HCT116 (cell line): Measurements from ENCODE around the gene KCNC2. TPM values are rescaled to one million over a fixed set of nuclear protein-coding genes. Genes with fewer than 3 reads are reported as not detected.

Experiments used
- ATAC-seq: fragments of 200-7000 bp; cut with Tn5 transposase; 2 replicates; pipeline ENCODE4 v1.9.1; 2020; ENCODE audit warnings: mild to moderate bottlenecking, moderate library complexity
- BruUV-seq: library from RNA; stranded (reverse); fragments of 400-500 nt; replicated peaks from 2 replicates; lab custom pipeline; 2021; lab: Mats Ljungman, UMichigan
- CTCF ChIA-PET: fragments of 300-600 bp; sonication (Branson Sonifier 250); formaldehyde crosslinking; loops from one replicate; lab custom pipeline; 2021; ENCODE audit warnings: antibody characterized with exemption; lab: Charles Lee
- POLR2A ChIA-PET: fragments of 300-600, 350-600 bp; sonication (Branson Sonifier 250); formaldehyde crosslinking; loops from one replicate; lab custom pipeline; 2021; ENCODE audit warnings: antibody characterized with exemption; lab: Charles Lee
- RAD21 ChIA-PET, 2 experiments: fragments of 300-600 bp; sonication (Branson Sonifier 250); formaldehyde crosslinking; loops; one replicate each; lab custom pipeline; 2023; ENCODE audit warnings: low total read pairs in 2 of 2; ENCODE audit not compliant: uncharacterized antibody in 2 of 2, unreplicated experiment in 2 of 2, low non-redundant PET in 1 of 2; lab: Charles Lee
- DNase-seq: peaks from one replicate; pipeline ENCODE4 v3.0.0-alpha.2; 2010; ENCODE audit warnings: low read depth, low spot score
- H2AFZ ChIP-seq: fragments of 200-600 bp; shearing (Covaris generic), sonication (generic); 2 replicates; pipeline ENCODE4 v1.6.1; 2017; ENCODE audit warnings: low read depth, mixed run types, mixed read lengths, antibody characterized with exemption, low read length; ENCODE audit not compliant: poor library complexity, severe bottlenecking
- H3K27ac ChIP-seq: 2 replicates; pipeline ENCODE4 v1.5.1; 2012; ENCODE audit warnings: low read depth, low read length
- H3K27me3 ChIP-seq: fragments of 200-600 bp; sonication (generic); 2 replicates; pipeline ENCODE4 v1.6.1; 2016; ENCODE audit warnings: mixed run types, low read length, mixed read lengths; ENCODE audit not compliant: insufficient read depth
- H3K36me3 ChIP-seq, 2 experiments: fragments of 200-500 bp in 1 of 2; fragments of 200-600 bp in 1 of 2; sonication (Bioruptor generic) in 1 of 2; sonication (generic) in 1 of 2; 2 replicates each; pipeline versions ENCODE4 v1.5.1 to v1.6.1; 2014 to 2016; ENCODE audit warnings: low read length in 2 of 2, inconsistent platforms in 1 of 2, mixed read lengths in 1 of 2, mixed run types in 1 of 2; ENCODE audit not compliant: insufficient read depth in 2 of 2, control insufficient read depth in 1 of 2
- H3K4me1 ChIP-seq, 2 experiments: fragments of 200-600 bp in 1 of 2; sonication (generic) in 1 of 2; 2 replicates each; pipeline versions ENCODE4 v1.5.1 to v1.6.1; 2012 to 2017; ENCODE audit warnings: low read length in 2 of 2, inconsistent platforms in 1 of 2, mild to moderate bottlenecking in 1 of 2, mixed read lengths in 1 of 2, mixed run types in 1 of 2, moderate library complexity in 1 of 2; ENCODE audit not compliant: insufficient read depth in 2 of 2, control insufficient read depth in 1 of 2
- H3K4me2 ChIP-seq: fragments of 200-600 bp; sonication (generic); 2 replicates; pipeline ENCODE4 v1.6.1; 2017; ENCODE audit warnings: mixed run types, low read length, mixed read lengths
- H3K4me3 ChIP-seq, 2 experiments: fragments of 200-600 bp in 1 of 2; sonication (generic) in 1 of 2; replicated peaks in 1 of 2; 2 replicates each; pipeline ENCODE4 v1.5.1; 2011 to 2016; ENCODE audit warnings: low read length in 2 of 2, control low read depth in 1 of 2, low read depth in 1 of 2, mild to moderate bottlenecking in 1 of 2, mixed read lengths in 1 of 2, mixed run types in 1 of 2
- H3K79me2 ChIP-seq: fragments of 200-600 bp; sonication (generic); 2 replicates; pipeline ENCODE4 v1.6.1; 2017; ENCODE audit warnings: mild to moderate bottlenecking, mixed run types, low read length, moderate library complexity, mixed read lengths; ENCODE audit not compliant: insufficient read depth
- H3K9ac ChIP-seq: fragments of 200-600 bp; sonication (generic); 2 replicates; pipeline ENCODE4 v1.6.1; 2016; ENCODE audit warnings: low read length, mixed read lengths
- H3K9me2 ChIP-seq: fragments of 200-600 bp; sonication (generic), shearing (Covaris generic); 2 replicates; pipeline ENCODE4 v1.6.1; 2017; ENCODE audit warnings: mixed run types, mild to moderate bottlenecking, moderate library complexity; ENCODE audit not compliant: insufficient read depth
- H3K9me3 ChIP-seq, 2 experiments: fragments of 200-500 bp in 1 of 2; fragments of 200-600 bp in 1 of 2; sonication (Bioruptor generic) in 1 of 2; sonication (generic) in 1 of 2; 2 replicates each; pipeline ENCODE4 v1.6.1; 2014 to 2017; ENCODE audit warnings: low read length in 2 of 2, mixed read lengths in 2 of 2, inconsistent platforms in 1 of 2, low read depth in 1 of 2, mild to moderate bottlenecking in 1 of 2, mixed run types in 1 of 2, moderate library complexity in 1 of 2; ENCODE audit not compliant: control insufficient read depth in 1 of 2, insufficient read depth in 1 of 2
- H4K20me1 ChIP-seq: fragments of 200-600 bp; sonication (generic), shearing (Covaris generic); 2 replicates; pipeline ENCODE4 v1.6.1; 2017; ENCODE audit warnings: mixed run types, mild to moderate bottlenecking, moderate library complexity; ENCODE audit not compliant: insufficient read depth
- CEBPB ChIP-seq: IDR thresholded peaks from 2 replicates; pipeline ENCODE4 v1.6.1; 2012; ENCODE audit warnings: low read depth
- EGR1 ChIP-seq: IDR thresholded peaks from 2 replicates; pipeline ENCODE4 v1.6.1; 2012; ENCODE audit warnings: low read depth
- ELF1 ChIP-seq: IDR thresholded peaks from 2 replicates; pipeline ENCODE4 v1.6.1; 2012; ENCODE audit warnings: low read depth, borderline replicate concordance
- FOSL1 ChIP-seq: IDR thresholded peaks from 2 replicates; pipeline ENCODE4 v1.6.1; 2012; ENCODE audit warnings: low read depth
- JUND ChIP-seq: IDR thresholded peaks from 2 replicates; pipeline ENCODE4 v1.6.1; 2012
- POLR2A ChIP-seq: IDR thresholded peaks from 2 replicates; pipeline ENCODE4 v1.7.0; 2011; ENCODE audit warnings: borderline replicate concordance; ENCODE audit not compliant: insufficient read depth, insufficient read length; ENCODE audit errors: extremely low read depth
- POLR2AphosphoS5 ChIP-seq: IDR thresholded peaks from 2 replicates; pipeline ENCODE4 v1.6.1; 2011; ENCODE audit warnings: mild to moderate bottlenecking, low read depth, low read length, moderate library complexity
- SIN3A ChIP-seq: IDR thresholded peaks from 2 replicates; pipeline ENCODE4 v1.6.1; 2012; ENCODE audit warnings: low read depth
- SRF ChIP-seq: IDR thresholded peaks from 2 replicates; pipeline ENCODE4 v1.6.1; 2012; ENCODE audit warnings: low read depth
- ZFX ChIP-seq: fragments of 450-650 bp; IDR thresholded peaks from 2 replicates; pipeline ENCODE4 v1.6.1; 2017
- intact Hi-C: fragments of 100-400 bp; cut with micrococcal nuclease; formaldehyde crosslinking; loops from 2 replicates; pipeline ENCODE4 v1.10.0; 2022
- total RNA-seq: library from RNA; stranded (reverse); gene quantifications from one replicate; pipeline ENCODE4 v1.2.1, GENCODE V29; 2021; ENCODE audit not compliant: unreplicated experiment
- TF ChIP-seq, protein P1 (sequence below), 3 experiments: fragments of 200-600 bp in 1 of 3; sonication (generic) in 1 of 3; IDR thresholded peaks in 2 of 3; conservative IDR thresholded peaks in 1 of 3; 2 replicates each; pipeline ENCODE4 v1.5.1; 2012 to 2017; ENCODE audit warnings: low read depth in 2 of 3, low read length in 2 of 3, antibody characterized with exemption in 1 of 3, borderline replicate concordance in 1 of 3, control low read depth in 1 of 3, mild to moderate bottlenecking in 1 of 3, mixed read lengths in 1 of 3, mixed run types in 1 of 3, moderate library complexity in 1 of 3; ENCODE audit not compliant: insufficient read depth in 1 of 3
- TF ChIP-seq, protein P2 (sequence below): IDR thresholded peaks from 2 replicates; pipeline ENCODE4 v1.6.1; 2012

The KCNC2 gene
- total RNA-seq, 1 experiment from 2014 or later, result not detected

DNA sequence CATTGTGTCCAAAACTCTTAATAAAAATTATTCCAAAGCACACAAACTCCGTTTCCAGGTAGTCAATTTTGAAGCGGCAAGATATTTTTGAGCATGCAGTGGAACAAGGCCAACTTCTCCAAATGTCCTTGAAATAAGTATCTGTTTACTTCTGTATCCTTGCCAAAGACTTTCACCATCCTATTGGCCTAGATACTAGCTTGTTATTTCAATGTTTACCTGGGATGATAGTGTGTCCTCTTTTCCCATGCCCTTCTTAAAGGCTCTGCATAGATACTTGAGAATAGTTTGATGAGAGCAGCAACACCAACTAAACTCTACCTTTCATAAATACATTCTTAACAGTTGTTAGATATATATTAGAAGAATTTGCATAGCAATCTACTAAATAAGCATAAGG lies 160.9 kb downstream of the KCNC2 start (continued):
- TF ChIP-seq, protein P1, sequence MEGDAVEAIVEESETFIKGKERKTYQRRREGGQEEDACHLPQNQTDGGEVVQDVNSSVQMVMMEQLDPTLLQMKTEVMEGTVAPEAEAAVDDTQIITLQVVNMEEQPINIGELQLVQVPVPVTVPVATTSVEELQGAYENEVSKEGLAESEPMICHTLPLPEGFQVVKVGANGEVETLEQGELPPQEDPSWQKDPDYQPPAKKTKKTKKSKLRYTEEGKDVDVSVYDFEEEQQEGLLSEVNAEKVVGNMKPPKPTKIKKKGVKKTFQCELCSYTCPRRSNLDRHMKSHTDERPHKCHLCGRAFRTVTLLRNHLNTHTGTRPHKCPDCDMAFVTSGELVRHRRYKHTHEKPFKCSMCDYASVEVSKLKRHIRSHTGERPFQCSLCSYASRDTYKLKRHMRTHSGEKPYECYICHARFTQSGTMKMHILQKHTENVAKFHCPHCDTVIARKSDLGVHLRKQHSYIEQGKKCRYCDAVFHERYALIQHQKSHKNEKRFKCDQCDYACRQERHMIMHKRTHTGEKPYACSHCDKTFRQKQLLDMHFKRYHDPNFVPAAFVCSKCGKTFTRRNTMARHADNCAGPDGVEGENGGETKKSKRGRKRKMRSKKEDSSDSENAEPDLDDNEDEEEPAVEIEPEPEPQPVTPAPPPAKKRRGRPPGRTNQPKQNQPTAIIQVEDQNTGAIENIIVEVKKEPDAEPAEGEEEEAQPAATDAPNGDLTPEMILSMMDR (IDR thresholded peaks at IDR 0.05 in 2 of 3, conservative IDR thresholded peaks at IDR 0.05 in 1 of 3; ENCODE audit: borderline replicate concordance in 1 of 3, insufficient read depth in 1 of 3, low read depth in 2 of 3, low read length in 2 of 3), result no peak
- no peak for TF ChIP-seq POLR2AphosphoS5
- TF ChIP-seq CEBPB, result no peak
- no peak for TF ChIP-seq ELF1
- TF ChIP-seq, protein P2, sequence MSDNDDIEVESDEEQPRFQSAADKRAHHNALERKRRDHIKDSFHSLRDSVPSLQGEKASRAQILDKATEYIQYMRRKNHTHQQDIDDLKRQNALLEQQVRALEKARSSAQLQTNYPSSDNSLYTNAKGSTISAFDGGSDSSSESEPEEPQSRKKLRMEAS, result no peak
- TF ChIP-seq JUND, result no peak
- TF ChIP-seq SIN3A, result no peak
- no peak for TF ChIP-seq POLR2A
- TF ChIP-seq SRF, result no peak

GRCh38 chr12:75047885-75048525 lies 161.6 kb downstream of the KCNC2 start:
- no peaks in the 10 kb centered on the region for H3K36me3 ChIP-seq
- H3K27me3 ChIP-seq, result no peaks in the 10 kb centered on the region
- CTCF ChIA-PET, result no interaction called here
- no peaks in the 10 kb centered on the region for H3K4me1 ChIP-seq
- H3K4me2 ChIP-seq, result no peak overlapping the region
- RAD21 ChIA-PET, result no interaction called here
- no peak overlapping the region for H3K27ac ChIP-seq
- POLR2A ChIA-PET, result no interaction called here
- H2AFZ ChIP-seq, result no peak overlapping the region
- TF ChIP-seq EGR1 (no peak), ZFX (no peak), FOSL1 (no peak), POLR2A (no peak), ELF1 (no peak), POLR2AphosphoS5 (no peak)
- TF ChIP-seq, protein P1 (IDR thresholded peaks at IDR 0.05 in 2 of 3, conservative IDR thresholded peaks at IDR 0.05 in 1 of 3; ENCODE audit: borderline replicate concordance in 1 of 3, insufficient read depth in 1 of 3, low read depth in 2 of 3, low read length in 2 of 3), result no peak
- H4K20me1 ChIP-seq, result no peaks in the 10 kb centered on the region
- BruUV-seq, result no TSS peak
- no peaks in the 10 kb centered on the region for H3K9me2 ChIP-seq
- intact Hi-C loops, result no loop called here
- ATAC-seq, result no peak
- H3K79me2 ChIP-seq, result no peaks in the 10 kb centered on the region
- no peak for DNase-seq
- H3K4me3 ChIP-seq, result no peak overlapping the region
- no peaks in the 10 kb centered on the region for H3K9me3 ChIP-seq
- no peak overlapping the region for H3K9ac ChIP-seq
